ACC112 (cell line): ENCODE results near the gene REG3A.

Source experiments
- H2AFZ ChIP-seq: fragments of 200-600 bp; sonication (generic); one replicate; pipeline ENCODE4 v1.6.0; 2017; ENCODE audit warnings: antibody characterized with exemption, low read length; ENCODE audit not compliant: unreplicated experiment
- H3K27ac ChIP-seq: fragments of 200-600 bp; sonication (generic); 2 replicates; pipeline ENCODE4 v1.5.1; 2014; ENCODE audit warnings: low read depth, mild to moderate bottlenecking, antibody characterized with exemption, low read length, moderate library complexity
- H3K27me3 ChIP-seq: fragments of 200-600 bp; sonication (generic); 2 replicates; pipeline ENCODE4 v1.6.1; 2014; ENCODE audit warnings: mild to moderate bottlenecking, antibody characterized with exemption, low read length, moderate library complexity, mixed read lengths; ENCODE audit not compliant: insufficient read depth
- H3K36me3 ChIP-seq: fragments of 200-600 bp; sonication (generic); 2 replicates; pipeline ENCODE4 v1.6.1; 2016; ENCODE audit warnings: mild to moderate bottlenecking, antibody characterized with exemption, low read length, moderate library complexity, mixed read lengths; ENCODE audit not compliant: insufficient read depth
- H3K4me1 ChIP-seq: fragments of 200-600 bp; sonication (generic); one replicate; pipeline ENCODE4 v1.6.1; 2016; ENCODE audit warnings: low read length, mixed read lengths; ENCODE audit not compliant: insufficient read depth, unreplicated experiment, control insufficient read depth
- H3K4me3 ChIP-seq: fragments of 200-600 bp; sonication (generic); 2 replicates; pipeline ENCODE4 v1.5.1; 2014; ENCODE audit warnings: mild to moderate bottlenecking, low read depth, low read length
- H3K79me2 ChIP-seq: fragments of 200-600 bp; sonication (generic); one replicate; pipeline ENCODE4 v1.6.0; 2016; ENCODE audit warnings: low read length; ENCODE audit not compliant: control insufficient read depth, unreplicated experiment, insufficient read depth

The REG3A gene

DNA sequence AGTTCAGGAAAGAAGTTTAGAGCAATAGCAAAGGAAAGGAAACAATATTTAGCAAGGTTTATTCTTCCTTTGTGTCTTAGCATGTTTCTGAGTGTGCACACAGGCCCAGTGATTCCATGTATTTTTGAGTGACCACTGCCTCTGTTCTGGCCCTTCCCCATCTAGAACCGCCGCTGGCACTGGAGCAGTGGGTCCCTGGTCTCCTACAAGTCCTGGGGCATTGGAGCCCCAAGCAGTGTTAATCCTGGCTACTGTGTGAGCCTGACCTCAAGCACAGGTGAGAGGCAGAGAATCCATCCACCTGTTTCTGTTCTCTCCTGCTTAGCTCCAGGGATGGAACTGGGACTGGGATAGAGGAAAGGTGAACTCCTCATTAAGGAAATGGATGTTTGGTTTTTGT lies 36.9 kb downstream of the REG3A start:
- Histone ChIP-seq H2AFZ (no peak overlapping the region), H3K79me2 (no peaks in the 10 kb centered on the region), H3K4me3 (no peak overlapping the region), H3K4me1 (no peaks in the 10 kb centered on the region), H3K36me3 (no peaks in the 10 kb centered on the region), H3K27ac (no peak overlapping the region), H3K27me3 (no peaks in the 10 kb centered on the region)

DNA sequence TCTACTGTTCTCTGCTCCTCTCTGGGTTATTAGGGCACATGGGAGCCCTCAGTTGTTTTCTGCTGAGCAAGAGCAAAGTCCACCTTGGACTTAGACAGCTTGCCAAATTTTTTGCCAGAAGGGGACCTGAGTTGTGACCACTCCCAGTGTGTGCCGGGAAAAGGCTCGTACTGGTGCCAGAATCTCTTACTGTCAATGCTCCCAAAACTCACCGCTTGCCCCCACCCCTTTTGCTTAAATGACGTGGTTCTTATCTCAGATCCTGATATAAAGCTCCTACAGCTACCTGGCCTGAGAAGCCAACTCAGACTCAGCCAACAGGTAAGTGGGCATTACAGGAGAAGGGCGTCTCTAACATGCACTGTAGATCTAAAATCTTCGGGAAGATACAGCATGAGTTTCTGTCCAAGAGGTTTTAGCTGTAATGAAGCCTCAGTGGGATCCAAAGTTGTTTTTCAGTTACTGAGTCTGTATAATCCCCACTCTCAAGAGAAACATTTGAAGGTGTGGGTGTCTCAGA lies 39.3 kb downstream of the REG3A start, which contains the start of gene REG1A:
TSS of gene REG1A (plus strand) at position 295 of the 520 bp plus-strand sequence. CDS start 374 bp downstream, outside the sequence.
- Histone ChIP-seq H2AFZ (no peak within 1 kb of the TSS), H3K27ac (no peak within 1 kb of the TSS), H3K36me3 (no peaks in the 10 kb centered on the region), H3K4me1 (no peaks in the 10 kb centered on the region), H3K27me3 (no peaks in the 10 kb centered on the region), H3K4me3 (no peak within 1 kb of the TSS), H3K79me2 (no peaks in the 10 kb centered on the region)

DNA sequence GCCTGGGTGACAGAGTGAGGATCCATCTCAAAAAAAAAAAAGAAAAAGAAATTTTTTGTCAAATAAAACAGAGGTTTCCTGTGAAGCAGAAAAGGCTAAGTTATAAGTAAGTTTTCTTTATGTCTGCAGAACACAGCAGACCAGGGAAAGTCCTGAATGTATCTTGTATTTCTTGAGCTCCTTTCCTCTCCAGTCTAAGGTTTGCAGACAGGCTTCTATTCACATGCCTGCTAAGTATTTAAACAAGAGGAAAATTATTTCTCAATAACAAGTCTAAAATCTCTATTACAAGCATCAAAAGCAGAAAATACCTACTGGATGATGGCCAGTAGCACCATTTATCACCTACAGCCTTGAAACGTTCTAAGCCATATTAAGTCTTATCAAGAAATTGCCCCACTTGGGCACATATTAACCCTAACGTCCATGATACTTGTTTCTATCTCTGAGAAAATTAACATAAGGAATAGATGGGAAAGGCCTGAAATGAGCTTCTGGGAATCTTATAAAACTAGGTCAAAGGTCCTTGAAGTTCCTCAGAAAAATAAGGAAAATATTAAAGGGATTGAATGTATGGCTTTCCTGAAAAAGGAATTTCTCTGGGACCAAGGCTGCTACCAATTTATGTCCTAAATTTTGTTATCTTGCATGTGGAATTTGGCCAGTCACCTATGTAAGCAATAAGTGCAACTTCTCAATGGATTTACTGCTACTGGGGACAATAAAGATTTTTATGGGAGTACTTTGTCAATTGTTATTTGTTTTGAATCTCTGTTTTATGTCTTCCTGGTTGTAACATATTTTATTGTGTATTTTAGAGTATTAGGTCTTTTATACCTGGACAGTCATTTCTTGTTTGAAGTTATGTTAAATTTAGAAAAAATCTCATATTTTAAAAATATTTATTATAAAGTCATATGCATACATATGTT lies 42.3 kb downstream of the REG3A start:
- Histone ChIP-seq H3K27me3 (no peaks in the 10 kb centered on the region), H3K27ac (no peak overlapping the region), H2AFZ (no peak overlapping the region), H3K79me2 (no peaks in the 10 kb centered on the region), H3K36me3 (no peaks in the 10 kb centered on the region), H3K4me1 (no peaks in the 10 kb centered on the region), H3K4me3 (no peak overlapping the region)

GRCh38 chr2:79114797-79115494 lies 44.6 kb downstream of the REG3A start:
- Histone ChIP-seq H3K79me2 (no peaks in the 10 kb centered on the region), H3K4me3 (no peak overlapping the region), H2AFZ (no peak overlapping the region), H3K4me1 (no peaks in the 10 kb centered on the region), H3K27ac (no peak overlapping the region), H3K36me3 (no peaks in the 10 kb centered on the region), H3K27me3 (no peaks in the 10 kb centered on the region)

- Histone ChIP-seq H3K79me2 (no peaks in the 10 kb centered on the region), H2AFZ (no peak overlapping the region), H3K4me3 (no peak overlapping the region), H3K4me1 (no peaks in the 10 kb centered on the region), H3K27ac (no peak overlapping the region), H3K27me3 (no peaks in the 10 kb centered on the region), H3K36me3 (no peaks in the 10 kb centered on the region)
These were observed 47.3 kb downstream of the REG3A start for GRCh38 chr2:79112269-79112668.
